Testis (tissue), 2 donors: Measurements from ENCODE around the gene ABHD4.

Experiments
- CTCF ChIP-seq, 3 experiments: fragments of 450-650 bp in 2 of 3; fragments of 200-600 bp in 1 of 3; sonication (generic) in 1 of 3; IDR thresholded peaks; one replicate each; pipeline ENCODE4 v1.5.1; 2016 to 2019; ENCODE audit warnings: antibody characterized with exemption in 3 of 3, mild to moderate bottlenecking in 2 of 3, moderate library complexity in 1 of 3
- POLR2A ChIP-seq: fragments of 450-650 bp; IDR thresholded peaks from one replicate; pipeline ENCODE4 v1.6.1; 2017; ENCODE audit warnings: antibody characterized with exemption, mild to moderate bottlenecking, moderate library complexity

GRCh38 chr14:22572562-22573058, 25.5 kb upstream of the ABHD4 start:
- TF ChIP-seq CTCF (IDR thresholded peaks at IDR 0.05), result no peak
- TF ChIP-seq POLR2A, result no peak
